ENCODE results near the gene SASH1. TPM values are rescaled to one million over a fixed set of nuclear protein-coding genes. Genes with fewer than 3 reads are reported as not detected.

SASH1 gene
- total RNA-seq, 2 donors from 2014 or later, result 33.4 to 36.2 TPM

- intact Hi-C loops (cut with DNase I), result no loop called here
- no peak for DNase-seq
- ATAC-seq, result no peak
Observed at GRCh38 chr6:148446681-148447080, 104.0 kb downstream of the SASH1 start.

DNA sequence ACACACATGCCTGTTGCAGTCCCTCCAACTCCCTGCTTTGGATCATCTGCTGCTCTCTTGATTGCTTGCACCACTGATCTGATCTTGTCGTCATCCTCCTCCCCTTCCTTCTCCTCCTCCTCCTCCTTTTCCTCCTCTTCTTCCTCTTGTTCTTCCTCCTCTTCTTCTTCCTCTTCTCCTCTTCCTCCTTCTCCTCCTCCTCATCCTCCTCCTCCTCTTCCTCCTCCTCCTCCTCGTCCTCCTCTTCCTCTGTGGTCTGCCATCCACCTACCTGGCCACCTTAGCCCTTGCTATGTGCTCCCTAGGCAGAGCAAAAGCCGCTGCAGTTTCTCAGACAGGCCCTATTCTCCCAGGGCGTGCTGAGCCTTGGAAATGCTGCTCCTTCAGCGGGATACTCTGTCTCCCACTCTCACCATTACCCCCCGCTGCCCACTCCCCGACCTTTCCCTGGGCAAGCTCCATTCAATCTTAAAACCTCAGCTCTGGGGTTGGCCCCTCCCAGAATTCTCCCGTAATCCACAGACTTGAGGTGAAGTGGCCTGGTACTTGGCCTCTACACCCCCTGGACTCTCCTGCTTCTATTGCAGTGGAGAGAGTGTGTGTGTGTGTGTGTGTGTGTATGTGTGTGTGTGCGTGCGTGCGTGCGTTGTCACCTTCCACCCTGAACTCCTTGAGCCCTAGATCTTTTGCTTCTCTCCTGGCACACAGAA is 105.0 kb downstream of the SASH1 start:
- intact Hi-C loops (cut with DNase I), result no loop called here

GRCh38 chr6:148448369-148449012 is 105.9 kb downstream of the SASH1 start:
- intact Hi-C loops (cut with DNase I), result no loop called here
- ATAC-seq (peak in 1 of 2 donors; percentile 45), DNase-seq (no peak)

More for the DNA sequence above, 105.0 kb downstream of the SASH1 start:
- no peak for DNase-seq
- ATAC-seq, result no peak

DNA sequence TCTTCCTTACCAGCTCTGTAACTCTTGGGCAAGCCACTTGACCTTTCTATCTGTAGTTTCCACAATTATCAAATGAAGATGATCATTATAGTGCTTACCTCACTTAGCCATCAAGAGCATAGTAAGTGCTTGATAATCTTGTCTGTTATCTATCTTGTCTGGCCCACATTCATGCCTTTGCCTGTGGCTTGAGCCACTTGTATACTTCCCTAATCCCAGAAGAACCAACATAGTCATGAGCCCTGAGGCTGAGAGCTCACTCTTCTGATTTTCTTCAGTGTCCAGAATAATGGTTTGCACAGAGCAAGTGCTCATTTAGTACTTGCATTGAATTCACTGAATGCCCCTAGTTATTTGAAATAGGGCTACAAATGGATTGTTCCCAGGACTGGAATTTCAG is 108.2 kb downstream of the SASH1 start:
- ATAC-seq, result no peak
- intact Hi-C loops (cut with DNase I), result no loop called here
- no peak for DNase-seq

- DNase-seq (no peak), ATAC-seq (peak; percentile 13 to 67)
- intact Hi-C loops (cut with DNase I), result no loop called here
Observed at GRCh38 chr6:148451690-148452089, 109.1 kb downstream of the SASH1 start.

DNA sequence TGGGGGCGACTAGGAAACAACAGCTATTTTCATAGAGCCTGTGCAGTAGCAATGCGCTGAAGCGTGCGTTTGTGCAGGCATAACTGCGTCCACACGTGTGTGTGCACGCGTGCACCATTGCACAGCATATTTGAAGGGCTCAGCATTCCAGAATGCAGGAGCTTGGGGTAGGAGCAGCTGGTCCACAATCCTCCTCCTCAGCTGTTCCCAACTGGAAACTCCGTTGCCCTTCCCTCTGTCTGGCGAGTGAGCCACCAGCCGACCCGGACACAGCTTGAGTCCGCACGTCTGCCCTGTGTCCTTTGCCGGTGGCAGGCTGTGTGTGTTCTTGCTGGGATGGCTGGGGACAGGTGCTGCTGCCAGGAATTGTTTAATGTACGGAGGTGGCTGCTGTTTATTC is 110.2 kb downstream of the SASH1 start:
- ATAC-seq, result no peak
- no peak for DNase-seq
- intact Hi-C loops (cut with DNase I), result no loop called here

DNA sequence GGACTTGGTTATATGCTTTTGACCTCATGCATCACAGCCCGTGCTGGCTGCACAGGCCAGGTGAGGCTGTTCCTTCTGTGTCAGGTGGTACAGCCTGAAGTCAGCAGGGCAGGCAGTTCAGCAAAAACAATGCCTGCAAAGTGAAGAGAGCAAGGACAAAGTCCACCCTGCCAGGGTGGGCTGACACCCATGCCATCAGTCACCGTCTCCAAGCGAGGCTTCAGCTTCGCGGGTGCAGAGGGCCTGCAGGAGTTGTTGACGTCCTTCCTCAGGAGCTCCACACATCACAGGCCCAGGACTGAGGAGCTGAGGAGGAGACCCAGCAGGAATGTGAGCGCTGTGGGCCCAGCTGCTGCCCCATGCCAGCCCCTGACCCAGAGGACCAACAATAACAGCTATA is 111.3 kb downstream of the SASH1 start:
- ATAC-seq, result no peak
- no peak for DNase-seq
- intact Hi-C loops (cut with DNase I), result no loop called here

- ATAC-seq, result peak; percentile 36 to 48
- intact Hi-C loops (cut with DNase I), result no loop called here
- DNase-seq, result no peak
Observed at GRCh38 chr6:148455225-148455624, 112.6 kb downstream of the SASH1 start.

GRCh38 chr6:148455674-148456558 is 113.3 kb downstream of the SASH1 start:
- DNase-seq, result no peak
- ATAC-seq, result peak in 1 of 2 donors; percentile 19
- intact Hi-C loops (cut with DNase I), result no loop called here

DNA sequence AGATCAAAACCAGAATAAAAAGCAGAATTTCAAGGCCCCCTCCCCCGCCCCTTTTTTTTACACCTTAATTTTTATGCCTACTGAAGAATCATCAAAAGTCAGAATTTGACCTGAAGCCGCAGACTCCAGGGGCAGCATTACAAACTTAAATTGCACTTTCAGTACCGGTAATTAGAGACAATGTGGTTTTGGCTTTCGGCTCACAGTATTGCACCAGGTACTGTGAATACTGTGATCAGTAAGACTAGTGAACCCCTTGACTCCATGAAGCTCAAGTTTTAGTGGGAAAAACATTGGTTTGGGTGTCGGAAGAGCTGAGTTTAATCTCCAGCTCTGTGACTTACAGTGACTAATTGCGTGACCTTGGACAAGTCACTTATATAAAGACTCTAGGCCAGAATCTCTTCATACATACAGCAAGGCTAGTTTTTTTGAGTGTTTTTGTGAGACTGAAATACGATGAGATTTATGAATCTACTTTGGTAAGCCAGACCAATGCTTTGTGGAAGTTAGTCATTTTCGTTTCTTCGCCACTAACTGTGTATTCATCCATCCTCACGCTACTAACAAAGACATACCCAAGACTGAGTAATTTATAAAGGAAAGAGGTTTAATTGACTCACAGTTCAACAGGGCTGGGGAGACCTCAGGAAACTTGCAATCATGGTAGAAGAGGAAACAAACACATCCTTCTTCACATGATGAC is 114.7 kb downstream of the SASH1 start:
- DNase-seq, result no peak

DNA sequence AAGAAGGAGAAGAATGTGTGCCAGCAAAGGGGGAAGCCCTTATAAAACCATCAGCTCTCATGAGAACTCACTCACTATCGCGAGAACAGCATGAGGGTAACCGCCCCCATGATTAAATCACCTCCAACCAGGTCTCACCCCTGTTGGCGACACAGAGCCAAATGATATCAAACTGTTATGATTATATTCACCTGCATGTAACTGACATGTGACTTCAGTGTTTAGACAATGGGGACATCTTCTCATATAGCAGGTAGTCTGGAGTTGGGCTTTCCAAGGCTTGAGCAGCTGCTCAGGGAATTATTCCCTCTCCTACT is 115.2 kb downstream of the SASH1 start:
- intact Hi-C loops (cut with DNase I), result no loop called here
- ATAC-seq, result no peak

More for the DNA sequence above, 114.7 kb downstream of the SASH1 start:
- ATAC-seq, result no peak
- intact Hi-C loops (cut with DNase I), result no loop called here

GRCh38 chr6:148459238-148459637 is 116.6 kb downstream of the SASH1 start:
- intact Hi-C loops (cut with DNase I), result no loop called here
- no peak for ATAC-seq
- DNase-seq, result no peak

More for the DNA sequence above, 115.2 kb downstream of the SASH1 start:
- no peak for DNase-seq

DNA sequence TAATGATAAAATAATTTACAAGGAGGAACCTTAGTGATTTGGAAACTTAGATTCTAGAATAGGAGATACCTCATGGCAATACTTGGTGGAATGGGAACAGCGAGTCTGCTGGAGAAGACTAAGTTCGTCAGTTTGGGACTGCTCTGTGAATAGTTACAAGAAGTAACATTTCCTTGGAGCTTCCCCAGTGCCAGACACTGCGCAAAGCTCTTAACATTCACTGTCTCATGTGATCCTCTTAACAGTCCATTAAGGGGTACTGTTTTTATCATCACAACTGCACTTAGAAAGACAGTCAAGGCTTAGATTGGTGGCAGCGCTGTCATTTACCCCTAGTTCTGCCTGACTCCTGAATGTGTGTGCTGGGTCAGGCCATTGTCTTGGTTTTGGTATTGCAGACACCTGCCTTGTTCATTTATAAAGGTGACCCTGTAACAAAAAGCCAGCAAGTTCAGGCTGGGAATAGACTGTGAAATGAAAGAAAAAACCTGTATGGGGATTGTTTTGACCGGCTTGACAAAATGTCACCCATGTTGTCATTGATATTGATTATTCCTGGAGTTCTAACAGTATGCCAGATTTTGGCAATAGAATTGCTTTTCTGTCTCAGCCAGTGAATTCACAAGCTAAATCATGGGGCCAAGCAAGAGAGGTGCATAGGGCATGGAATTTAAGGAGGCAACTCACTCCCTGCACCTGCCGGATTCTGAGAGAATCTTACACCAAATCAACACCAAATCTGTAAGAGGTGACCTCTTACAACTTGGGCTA is 118.4 kb downstream of the SASH1 start:
- ATAC-seq (peak in 1 of 2 donors; percentile 28), DNase-seq (no peak)
- intact Hi-C loops (cut with DNase I), result loop anchor here (2.0 to 5.0 kb wide), 3 partner anchors 38 to 284 kb away; partner anchors contain the start of gene SASH1 (in 1 of the 2)

DNA sequence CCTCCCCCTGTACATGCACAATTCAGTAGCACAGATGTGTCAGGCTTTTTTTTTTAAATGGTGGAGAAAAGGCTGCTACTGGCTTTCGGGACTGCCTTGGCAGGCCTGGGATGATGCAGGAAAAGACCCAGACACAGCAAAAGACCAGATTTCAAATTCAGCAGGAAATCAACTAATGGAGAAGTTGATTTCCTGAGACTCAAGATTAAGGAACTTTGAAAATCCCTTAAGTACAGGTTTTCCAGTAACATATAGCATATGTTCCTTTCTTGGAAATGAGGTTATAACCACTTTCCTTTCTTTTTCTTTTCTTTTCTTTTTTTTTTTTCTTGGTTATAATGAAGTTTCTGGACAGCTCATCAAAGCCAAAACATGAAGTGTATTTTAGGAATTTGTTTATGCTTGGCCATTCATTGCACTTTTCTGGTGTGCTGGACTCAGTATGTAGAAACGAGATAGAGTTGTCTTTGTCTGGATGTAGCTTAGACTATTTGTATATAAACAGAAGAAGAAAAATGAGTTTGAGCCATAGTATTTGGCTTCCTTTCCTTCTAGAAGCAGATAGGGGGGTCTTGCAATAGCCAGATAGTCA is 119.4 kb downstream of the SASH1 start:
- ATAC-seq, result peak in 1 of 2 donors; percentile 35
- intact Hi-C loops (cut with DNase I), result loop anchor here (2.0 to 5.0 kb wide), 4 partner anchors 39 to 285 kb away; partner anchors contain the start of gene SASH1 (in 1 of the 2)
- DNase-seq, result no peak

DNA sequence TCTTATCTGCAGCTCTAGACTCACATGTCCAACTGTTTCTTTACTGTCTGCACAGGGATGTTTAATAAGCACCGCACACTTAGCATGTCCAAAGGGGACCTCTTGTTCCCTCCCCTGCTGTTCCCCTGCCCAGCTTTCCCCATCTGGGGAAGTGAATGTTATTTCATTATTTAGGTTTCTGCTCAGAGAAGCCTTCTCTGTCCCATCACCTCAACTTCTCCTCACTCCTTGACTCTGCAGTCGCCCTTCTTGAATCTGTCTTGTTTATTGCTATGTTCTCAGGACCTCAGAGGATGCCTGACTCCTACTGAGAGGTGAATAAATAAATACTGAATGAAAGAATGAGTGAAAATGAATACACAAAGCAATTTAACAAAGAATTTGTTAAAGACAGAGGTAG is 121.0 kb downstream of the SASH1 start:
- ATAC-seq (no peak), DNase-seq (no peak)
- intact Hi-C loops (cut with DNase I), result loop anchor here (2.0 to 5.0 kb wide), 4 partner anchors 121 to 287 kb away; partner anchors contain the start of gene SASH1 (in 1 of the 2)

DNA sequence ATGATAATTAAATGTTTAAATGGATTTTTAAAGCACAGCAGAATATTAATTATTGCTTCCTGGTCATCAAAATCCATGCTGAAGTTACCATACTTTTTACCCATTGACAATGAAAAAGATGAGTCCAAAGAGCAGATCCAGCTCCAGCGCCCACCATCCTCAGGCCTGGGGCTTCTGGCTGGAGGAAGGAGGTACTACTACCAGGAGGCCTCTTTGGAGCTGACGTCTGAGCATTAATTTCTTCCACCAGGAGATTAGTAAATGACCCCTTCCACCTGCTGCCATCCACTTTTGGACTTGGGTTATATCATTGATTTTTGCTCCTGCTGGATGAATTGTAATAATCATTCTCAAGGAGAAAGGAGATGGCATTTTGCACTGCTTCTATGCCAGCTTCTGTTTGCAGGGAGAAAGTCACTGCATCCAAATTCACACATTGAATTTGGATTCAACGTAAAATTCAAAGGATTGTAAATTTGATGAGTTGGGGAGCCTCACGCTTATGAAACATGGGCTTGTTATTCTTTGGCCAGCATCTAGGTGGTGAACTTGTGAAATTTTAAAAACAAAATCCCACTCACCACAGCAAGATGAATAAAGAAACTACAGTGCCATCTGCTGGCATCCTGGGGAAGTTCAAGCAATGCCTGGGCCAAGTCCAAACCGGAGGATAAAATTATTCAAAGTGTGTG is 121.8 kb downstream of the SASH1 start:
- intact Hi-C loops (cut with DNase I), result loop anchor here (2.0 to 5.0 kb wide), 3 partner anchors 122 to 288 kb away; partner anchors contain the start of gene SASH1 (in 1 of the 2)
- ATAC-seq, result peak; percentile 68 to 80
- DNase-seq, result peak; percentile 52

DNA sequence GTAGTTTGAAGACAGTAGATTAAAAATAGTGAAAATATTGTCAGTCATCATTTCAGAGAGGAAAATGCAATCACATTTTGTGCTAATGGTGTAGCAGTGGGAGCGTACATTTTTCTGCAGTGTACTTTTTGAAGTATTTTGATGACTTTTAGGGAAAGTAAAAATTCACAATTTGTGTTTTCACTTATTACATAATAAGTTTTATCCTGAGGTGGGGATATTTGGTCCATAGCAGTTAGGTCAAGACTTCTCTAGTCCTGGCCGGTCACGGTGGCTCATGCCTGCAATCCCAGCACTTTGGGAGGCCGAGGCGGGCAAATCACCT is 122.3 kb downstream of the SASH1 start:
- intact Hi-C loops (cut with DNase I), result loop anchor here in 1 of 2 donors (2.0 kb wide), 1 partner anchor 288 kb away; no protein-coding TSS in a partner anchor
- no peak for ATAC-seq
- no peak for DNase-seq

Measured in left cardiac atrium (tissue), 4 donors.